GM19395 (cell line): Measurements from ENCODE around the gene ZNF556.

Source experiments
- ATAC-seq: cut with Tn5 transposase; IDR thresholded peaks from one replicate; pipeline ENCODE4 v1.9.1; 2021; ENCODE audit warnings: mild to moderate bottlenecking, moderate library complexity; ENCODE audit not compliant: unreplicated experiment

Gene ZNF556

DNA sequence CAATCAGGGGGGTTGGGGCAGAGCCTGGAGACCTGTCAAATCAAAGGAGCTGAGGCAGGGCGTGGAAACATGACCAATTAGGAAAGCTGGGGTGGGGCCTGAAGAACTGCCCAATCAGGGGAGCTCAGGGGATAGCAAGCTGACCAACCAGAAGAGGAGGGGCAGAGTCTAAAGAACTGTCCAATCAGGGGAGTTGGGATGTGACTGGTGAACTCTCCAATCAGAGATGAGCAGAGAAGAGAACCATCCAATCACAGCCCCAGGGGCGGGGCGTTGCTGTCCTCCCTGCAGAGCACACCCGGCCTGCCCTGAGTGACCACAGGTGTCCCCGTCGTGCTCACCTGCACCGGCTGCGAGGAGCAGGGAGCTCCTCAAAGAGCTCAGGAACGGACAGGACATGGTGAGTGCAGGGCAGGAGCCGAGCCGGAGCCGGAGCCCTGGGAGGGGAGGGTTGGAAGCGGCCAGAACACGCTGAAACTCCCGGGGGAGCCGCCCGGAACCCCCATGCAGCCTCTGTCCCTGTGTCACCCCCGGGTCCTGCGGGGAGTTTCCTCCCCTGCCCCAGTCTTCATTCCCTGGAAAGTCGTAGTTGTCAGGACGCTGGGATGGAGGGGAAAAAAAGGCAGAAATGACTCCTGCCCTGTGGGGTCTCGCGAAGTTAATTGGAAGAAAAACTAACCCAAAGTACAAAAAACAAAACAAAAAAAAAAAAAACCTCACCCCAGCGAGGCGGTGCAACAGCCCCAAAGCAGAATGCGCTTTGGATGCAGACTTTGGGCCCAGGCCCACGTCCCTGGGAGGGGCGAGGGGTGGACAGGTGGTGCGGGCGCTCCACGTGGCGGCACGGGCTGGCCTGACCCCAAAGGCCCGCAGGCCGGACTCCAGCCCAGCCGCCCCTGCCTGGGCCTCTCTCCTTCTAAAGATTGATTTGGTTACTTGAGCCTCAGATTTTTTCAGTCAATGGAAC, at the start of gene ZNF556:
Gene ZNF556 (plus strand): TSS at position 311 of the 967 bp plus-strand sequence. CDS start 87 bp downstream, at position 398.
- no peak for ATAC-seq

DNA sequence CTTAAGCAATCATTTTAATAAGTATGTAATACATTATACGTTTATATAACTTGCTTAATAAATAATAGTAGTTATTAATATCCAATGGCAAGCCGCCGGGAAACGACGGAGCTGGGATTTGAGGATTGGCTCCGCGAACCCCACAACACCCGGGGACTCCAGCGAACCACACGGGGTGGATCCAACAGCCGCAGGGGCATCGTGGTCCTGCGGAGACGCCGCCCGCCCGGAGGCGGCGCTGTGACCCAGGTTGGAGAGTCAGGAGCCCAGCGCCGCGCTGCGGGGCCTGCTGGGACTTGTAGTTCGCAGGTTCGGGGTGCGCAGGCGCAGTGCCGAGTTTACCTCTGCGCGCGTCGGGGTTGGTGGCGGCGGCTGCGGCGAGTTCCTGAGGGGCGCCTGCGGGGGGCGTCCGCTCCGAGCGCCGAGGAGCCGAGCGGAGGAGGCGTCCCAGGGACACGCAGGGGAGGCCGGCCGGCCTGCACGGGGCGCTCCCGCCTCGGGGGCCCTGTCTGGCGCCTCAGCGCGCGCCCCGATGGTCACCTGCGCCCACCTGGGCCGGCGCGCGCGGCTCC, 47.5 kb upstream of the ZNF556 start, which contains the start of gene ZNF554:
Gene ZNF554 (plus strand): TSS at position 329 of the 572 bp plus-strand sequence. CDS start 204 bp downstream, at position 533.
- peak; percentile 78 for ATAC-seq

- ATAC-seq, result no peak
These were observed 46.9 kb upstream of the ZNF556 start for GRCh38 chr19:2820112-2820702.

- ATAC-seq, result no peak
These were observed 44.3 kb upstream of the ZNF556 start for GRCh38 chr19:2822846-2823245.

- ATAC-seq, result no peak
These were observed 43.5 kb upstream of the ZNF556 start for GRCh38 chr19:2823646-2824045.

DNA sequence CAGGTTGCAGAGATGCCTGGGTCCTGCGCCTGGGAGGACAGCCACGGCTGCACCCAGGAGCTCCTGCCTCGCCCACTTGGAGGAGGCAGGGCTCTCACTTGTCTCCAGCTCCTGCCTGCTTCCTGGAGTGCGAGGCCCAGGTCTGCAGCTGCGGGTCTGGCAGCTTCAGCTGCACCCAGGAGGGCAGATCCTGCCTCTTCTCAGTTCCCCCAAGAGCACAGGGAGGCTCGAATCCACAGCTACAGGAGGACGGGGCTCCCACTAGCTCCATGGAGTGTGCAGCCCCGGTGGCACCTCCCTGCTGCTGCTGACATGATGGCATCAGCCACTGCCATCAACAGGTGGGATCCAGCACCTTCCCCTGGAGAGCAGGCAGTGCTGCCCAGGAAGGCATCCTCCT, 43.0 kb upstream of the ZNF556 start:
- no peak for ATAC-seq

DNA sequence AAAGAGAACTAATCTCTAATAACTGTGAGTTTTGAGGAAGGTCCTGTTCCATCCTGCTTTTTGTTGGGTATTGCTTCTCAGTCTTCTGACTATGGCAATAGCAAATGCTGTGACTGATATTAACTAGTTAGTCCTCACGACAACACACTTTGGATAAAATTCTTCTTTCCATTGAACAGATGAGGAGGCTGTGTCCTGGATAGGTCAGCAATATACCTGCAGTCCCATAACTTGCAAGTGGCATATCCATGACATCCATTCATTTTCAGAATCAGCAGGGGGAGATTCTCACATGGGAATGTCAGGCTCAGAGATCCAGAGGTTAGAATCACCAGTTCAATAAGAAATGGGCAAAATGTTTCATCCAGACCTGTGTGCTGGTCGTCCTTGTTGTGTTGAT, 40.1 kb upstream of the ZNF556 start:
- no peak for ATAC-seq

DNA sequence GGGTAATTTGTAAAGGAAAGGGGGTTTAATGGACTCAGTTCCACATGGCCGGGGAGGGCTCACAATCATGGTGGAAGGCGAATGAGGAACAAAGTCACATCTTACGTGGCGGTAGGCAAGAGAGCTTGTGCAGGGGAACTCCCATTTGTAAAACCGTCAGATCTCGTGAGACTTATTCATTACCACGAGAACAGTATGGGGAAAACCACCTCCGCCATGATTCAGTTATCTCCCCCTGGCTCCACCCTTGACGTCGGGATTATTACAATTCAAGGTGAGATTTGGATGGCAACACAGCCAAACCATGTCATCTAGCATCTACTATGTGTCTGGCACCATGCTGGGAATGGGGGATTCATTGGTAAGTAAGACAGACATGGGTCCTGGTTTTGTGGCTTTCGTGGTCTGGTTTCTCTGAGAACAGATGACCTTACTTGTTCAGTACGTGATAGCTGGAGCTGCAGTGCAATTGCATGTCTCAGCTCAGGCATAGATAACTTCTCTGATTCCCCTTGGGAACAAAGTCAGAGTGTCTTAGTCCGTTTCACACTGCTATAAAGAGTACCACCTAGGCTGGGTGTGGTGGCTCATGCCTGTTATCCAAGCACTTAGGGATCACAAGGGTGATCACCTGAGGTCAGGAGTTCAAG, 39.2 kb upstream of the ZNF556 start:
- ATAC-seq, result no peak

DNA sequence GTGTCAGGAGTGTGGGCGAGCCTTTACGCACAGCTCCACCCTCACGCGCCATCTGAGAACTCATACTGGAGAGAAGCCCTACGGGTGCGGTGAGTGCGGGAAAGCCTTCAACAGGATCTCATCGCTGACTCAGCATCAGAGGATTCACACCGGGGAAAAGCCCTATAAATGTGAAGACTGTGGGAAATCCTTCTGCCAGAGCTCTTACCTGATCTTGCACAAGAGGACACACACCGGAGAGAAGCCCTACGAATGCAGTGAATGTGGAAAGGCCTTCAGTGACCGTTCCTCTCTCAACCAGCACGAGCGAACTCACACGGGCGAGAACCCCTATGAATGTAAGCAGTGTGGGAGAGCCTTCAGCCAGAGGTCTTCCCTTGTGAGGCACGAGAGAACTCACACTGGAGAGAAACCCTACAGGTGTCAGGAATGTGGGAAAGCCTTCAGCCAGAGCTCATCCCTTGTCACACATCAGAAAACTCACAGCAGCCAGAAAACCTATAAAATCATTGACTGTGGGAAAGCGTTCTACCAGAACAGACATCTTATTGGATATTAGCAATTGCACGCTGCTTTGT, 32.8 kb upstream of the ZNF556 start:
- no peak for ATAC-seq

DNA sequence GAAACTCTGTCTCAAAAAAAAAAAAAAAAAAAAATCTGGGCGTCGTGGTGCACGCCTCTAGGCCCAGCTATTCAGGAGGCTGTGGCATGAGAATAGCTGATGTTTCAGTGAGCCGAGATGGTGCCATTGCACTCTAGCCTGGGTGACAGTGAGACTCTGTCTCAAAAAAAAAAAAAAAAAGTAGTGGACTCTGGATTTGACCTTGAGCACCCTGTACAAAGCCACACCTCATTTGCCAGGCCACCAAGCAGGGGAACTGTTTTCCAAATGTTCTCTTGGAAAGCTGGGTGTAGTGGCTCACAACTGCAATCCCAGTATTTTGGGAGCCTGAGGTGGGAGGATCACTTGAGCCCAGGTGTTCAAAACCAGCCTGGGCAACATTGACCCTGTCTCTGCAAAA, 29.7 kb upstream of the ZNF556 start:
- ATAC-seq, result no peak

DNA sequence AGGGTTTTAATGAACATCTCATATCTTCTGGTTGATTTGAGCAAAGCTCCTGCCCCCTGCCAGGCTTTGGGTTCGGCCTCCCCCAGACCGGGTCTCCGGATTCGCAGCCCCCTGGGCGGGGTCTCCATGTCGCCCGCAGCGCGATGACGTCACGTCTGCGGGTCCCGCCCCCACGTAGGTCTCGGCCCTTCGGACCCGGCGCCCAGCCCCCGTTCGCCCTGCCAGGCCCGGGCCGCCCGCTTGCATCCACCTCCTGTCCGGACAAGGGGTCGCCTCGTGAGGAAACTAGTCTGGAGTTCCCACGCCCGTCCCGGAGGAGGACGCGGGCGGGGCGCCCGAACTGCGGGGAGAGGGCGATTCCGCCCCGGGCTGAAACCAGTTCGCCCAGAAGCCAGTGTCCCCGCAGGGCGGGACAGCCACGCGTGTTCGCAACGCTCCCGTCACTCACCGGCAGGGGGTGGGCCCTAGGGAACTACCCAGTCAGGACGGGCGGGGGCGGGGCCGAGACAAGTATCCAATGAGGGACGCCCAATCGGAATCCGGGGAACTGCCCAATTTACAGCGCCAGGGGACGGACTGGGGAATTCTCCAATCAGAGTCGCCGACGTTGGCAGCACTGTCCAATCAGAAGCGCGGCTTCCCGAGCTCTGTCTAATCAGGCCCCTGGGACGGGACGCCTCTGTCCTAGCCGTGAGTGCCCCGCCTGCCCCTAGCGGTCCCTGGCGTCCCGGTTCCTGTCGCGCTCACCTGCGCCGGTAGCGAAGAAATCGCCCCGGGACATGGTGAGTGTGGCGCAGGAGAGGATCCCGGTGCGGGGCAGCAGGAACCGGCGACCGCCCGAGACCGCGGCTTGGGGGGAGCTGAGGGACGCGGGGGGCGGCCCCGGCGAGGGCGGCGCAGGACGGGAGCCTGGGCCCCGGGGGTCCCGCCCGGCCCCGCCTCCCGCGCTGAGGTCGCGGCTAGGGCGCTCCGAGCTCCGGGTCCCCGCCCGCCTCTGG, 26.0 kb upstream of the ZNF556 start, which contains the start of gene ZNF555:
Gene ZNF555 (plus strand): TSS at position 682 of the 998 bp plus-strand sequence. CDS start 98 bp downstream, at position 780.
- ATAC-seq, result peak; percentile 91

GRCh38 chr19:2841855-2842574, 25.1 kb upstream of the ZNF556 start:
- no peak for ATAC-seq

DNA sequence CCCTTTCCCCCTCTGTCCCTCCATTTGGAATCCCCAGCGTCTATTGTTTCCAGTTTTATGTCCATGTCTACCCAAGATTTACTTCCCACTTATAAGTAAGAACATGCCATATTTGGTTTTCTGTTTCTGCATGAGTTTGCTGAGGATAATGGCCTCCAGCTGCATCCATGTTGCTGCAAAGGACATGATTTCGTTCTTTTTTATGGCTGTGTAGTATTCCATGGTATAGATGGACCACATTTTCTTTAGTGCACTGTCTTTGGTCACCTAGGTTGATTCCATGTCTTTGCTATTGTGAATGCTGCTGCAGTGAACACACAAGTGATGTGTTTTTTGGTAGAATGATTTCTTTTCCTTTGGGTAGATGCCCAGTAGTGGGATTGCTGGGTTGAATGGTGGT, 22.0 kb upstream of the ZNF556 start:
- no peak for ATAC-seq

- no peak for ATAC-seq
These were observed 20.8 kb upstream of the ZNF556 start for GRCh38 chr19:2846180-2846894.

DNA sequence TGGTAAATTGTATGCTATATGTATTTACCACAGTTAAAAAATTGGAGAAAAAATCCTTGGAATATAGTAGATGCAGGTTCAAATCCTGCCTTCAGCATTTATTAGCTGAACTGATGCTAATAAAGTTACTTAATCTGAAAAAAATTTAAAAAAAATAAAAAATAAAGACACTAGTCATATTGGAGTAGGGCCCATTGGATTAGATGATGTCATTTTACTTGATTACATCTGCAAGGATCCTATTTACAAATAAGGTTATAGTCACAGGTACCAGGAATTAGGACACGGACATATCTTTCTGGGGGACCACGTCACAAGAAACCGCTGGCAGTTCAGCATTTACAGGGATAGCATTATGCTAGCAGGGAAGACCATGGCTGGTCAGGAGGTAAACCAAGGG, 19.6 kb upstream of the ZNF556 start:
- no peak for ATAC-seq

- no peak for ATAC-seq
These were observed 18.5 kb upstream of the ZNF556 start for GRCh38 chr19:2848616-2849015.

DNA sequence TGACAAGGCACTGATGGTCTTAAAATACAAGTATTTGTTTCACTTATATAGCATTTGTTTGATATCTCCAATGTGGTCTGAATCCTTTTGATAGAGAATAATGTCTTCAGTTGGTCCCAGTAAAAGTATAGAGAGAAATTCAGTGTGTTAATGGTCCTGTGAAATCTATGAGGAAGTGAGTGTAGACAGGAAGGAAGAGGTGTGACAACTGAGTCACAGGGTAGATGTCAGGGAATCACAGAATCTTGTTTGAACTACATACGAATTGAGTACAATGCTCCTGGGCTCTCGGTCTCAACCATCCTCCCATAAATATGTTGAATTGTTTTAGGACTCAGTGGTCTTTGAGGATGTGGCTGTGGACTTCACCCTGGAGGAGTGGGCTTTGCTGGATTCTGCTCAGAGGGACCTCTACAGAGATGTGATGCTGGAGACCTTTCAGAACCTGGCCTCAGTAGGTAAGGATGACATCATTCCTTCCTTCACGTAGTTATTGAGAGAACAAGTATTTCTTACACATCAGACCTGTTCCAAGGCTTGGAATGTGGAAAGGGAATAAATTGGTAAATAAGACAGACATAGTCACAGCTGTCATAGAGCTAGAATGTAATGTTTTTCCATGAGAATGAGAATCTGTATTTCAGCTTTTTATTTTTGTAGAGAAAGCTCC, 16.7 kb upstream of the ZNF556 start:
- no peak for ATAC-seq

DNA sequence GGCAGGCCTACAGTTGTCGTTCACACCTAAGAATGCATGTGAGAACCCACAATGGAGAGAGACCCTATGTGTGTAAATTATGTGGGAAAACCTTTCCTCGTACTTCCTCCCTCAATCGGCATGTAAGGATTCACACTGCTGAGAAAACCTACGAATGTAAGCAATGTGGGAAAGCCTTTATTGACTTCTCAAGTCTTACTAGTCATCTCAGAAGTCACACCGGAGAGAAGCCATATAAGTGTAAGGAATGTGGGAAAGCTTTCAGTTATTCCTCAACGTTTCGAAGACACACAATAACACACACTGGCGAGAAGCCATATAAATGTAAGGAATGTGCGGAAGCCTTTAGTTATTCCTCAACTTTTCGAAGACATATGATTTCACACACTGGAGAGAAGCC, 14.5 kb upstream of the ZNF556 start:
- no peak for ATAC-seq
